Neural cell (in vitro differentiated cells): ENCODE data around the gene IMPG2. TPM values are rescaled to one million over a fixed set of nuclear protein-coding genes. Genes with fewer than 3 reads are reported as not detected.

Experiments used
- H2AFZ ChIP-seq: fragments of 200-600, 300-800 bp; sonication (generic), shearing (Covaris generic); 2 replicates; pipeline ENCODE4 v1.6.0; 2014; ENCODE audit warnings: low read depth, mild to moderate bottlenecking, antibody characterized with exemption, low read length, moderate library complexity
- H3F3A ChIP-seq: fragments of 200-600 bp; shearing (Covaris generic); 2 replicates; pipeline ENCODE4 v1.6.1; 2016; ENCODE audit warnings: mild to moderate bottlenecking, moderate library complexity, mixed read lengths, antibody characterized with exemption, low read length; ENCODE audit not compliant: insufficient read depth, poor library complexity, severe bottlenecking
- H3K27ac ChIP-seq: fragments of 200-600, 300-800 bp; sonication (generic), shearing (Covaris generic); 2 replicates; pipeline ENCODE4 v1.5.1; 2014; ENCODE audit warnings: mild to moderate bottlenecking, low read length, moderate library complexity
- H3K27me3 ChIP-seq: fragments of 300-800, 200-600 bp; sonication (generic), shearing (Covaris generic); 2 replicates; pipeline ENCODE4 v1.6.0; 2014; ENCODE audit warnings: mild to moderate bottlenecking, low read depth, low read length, moderate library complexity; ENCODE audit not compliant: insufficient read depth
- H3K36me3 ChIP-seq: fragments of 300-800, 200-600 bp; sonication (generic), shearing (Covaris generic); 2 replicates; pipeline ENCODE4 v1.5.1; 2014; ENCODE audit warnings: mild to moderate bottlenecking, antibody characterized with exemption, low read length, moderate library complexity; ENCODE audit not compliant: insufficient read depth
- H3K4me2 ChIP-seq: fragments of 300-800, 200-600 bp; sonication (generic), shearing (Covaris generic); 2 replicates; pipeline ENCODE4 v1.6.0; 2014; ENCODE audit warnings: mild to moderate bottlenecking, low read length
- H3K4me3 ChIP-seq: fragments of 300-800, 200-600 bp; sonication (generic), shearing (Covaris generic); 2 replicates; pipeline ENCODE4 v1.5.1; 2014; ENCODE audit warnings: mild to moderate bottlenecking, low read length, moderate library complexity
- H3K79me2 ChIP-seq: fragments of 200-600 bp; shearing (Covaris generic); replicated peaks from 2 replicates; pipeline ENCODE4 v1.6.0; 2014; ENCODE audit warnings: mild to moderate bottlenecking, low read length, moderate library complexity; ENCODE audit not compliant: insufficient read depth
- H3K9ac ChIP-seq: fragments of 300-800, 200-600 bp; sonication (generic), shearing (Covaris generic); 2 replicates; pipeline ENCODE4 v1.6.1; 2016; ENCODE audit warnings: mild to moderate bottlenecking, low read length, mixed read lengths
- H3K9me2 ChIP-seq: fragments of 200-600 bp; shearing (Covaris generic); 2 replicates; pipeline ENCODE4 v1.6.1; 2016; ENCODE audit warnings: mild to moderate bottlenecking, low read length, mixed read lengths; ENCODE audit not compliant: insufficient read depth
- H3K9me3 ChIP-seq: fragments of 200-600, 300-800 bp; sonication (generic), shearing (Covaris generic); 2 replicates; pipeline ENCODE4 v1.6.1; 2016; ENCODE audit warnings: mild to moderate bottlenecking, mixed run types, low read length, moderate library complexity, mixed read lengths
- H4K20me1 ChIP-seq: fragments of 200-600 bp; shearing (Covaris generic); 2 replicates; pipeline ENCODE4 v1.6.1; 2016; ENCODE audit warnings: mild to moderate bottlenecking, mixed run types; ENCODE audit not compliant: insufficient read depth
- CTCF ChIP-seq: fragments of 450-650 bp; IDR thresholded peaks from 2 replicates; pipeline ENCODE4 v1.5.1; 2014; ENCODE audit warnings: antibody characterized with exemption, mild to moderate bottlenecking, moderate library complexity; ENCODE audit not compliant: poor library complexity, severe bottlenecking
- EP300 ChIP-seq: fragments of 450-650 bp; conservative IDR thresholded peaks from 2 replicates; pipeline ENCODE4 v1.6.1; 2014; ENCODE audit warnings: antibody characterized with exemption, mild to moderate bottlenecking, moderate library complexity; ENCODE audit not compliant: poor library complexity, severe bottlenecking
- EZH2 ChIP-seq: fragments of 200-600, 300-800 bp; shearing (Covaris generic), sonication (generic); IDR thresholded peaks from 2 replicates; pipeline ENCODE4 v1.6.1; 2014; ENCODE audit warnings: antibody characterized with exemption, low read length, borderline replicate concordance, mild to moderate bottlenecking; ENCODE audit not compliant: insufficient read depth, poor library complexity, severe bottlenecking
- MXI1 ChIP-seq: fragments of 450-650 bp; conservative IDR thresholded peaks from 2 replicates; pipeline ENCODE4 v1.6.1; 2014; ENCODE audit warnings: antibody characterized with exemption, mild to moderate bottlenecking; ENCODE audit not compliant: poor library complexity, severe bottlenecking
- POLR2AphosphoS5 ChIP-seq: IDR thresholded peaks from 2 replicates; pipeline ENCODE4 v1.6.1; 2012
- RAD21 ChIP-seq: fragments of 450-650 bp; conservative IDR thresholded peaks from 2 replicates; pipeline ENCODE4 v1.6.1; 2014; ENCODE audit warnings: antibody characterized with exemption, mild to moderate bottlenecking, moderate library complexity
- REST ChIP-seq: IDR thresholded peaks from 2 replicates; pipeline ENCODE4 v1.6.1; 2012; ENCODE audit warnings: borderline replicate concordance
- SMC3 ChIP-seq: fragments of 450-650 bp; conservative IDR thresholded peaks from 2 replicates; pipeline ENCODE4 v1.6.1; 2014; ENCODE audit warnings: antibody characterized with exemption, mild to moderate bottlenecking, moderate library complexity; ENCODE audit not compliant: poor library complexity
- TAF1 ChIP-seq: IDR thresholded peaks from 2 replicates; pipeline ENCODE4 v1.6.1; 2012; ENCODE audit warnings: low read depth
- polyA minus RNA-seq: library from RNA; depleted of rRNA, polyadenylated mRNA; stranded (reverse); fragments of >200 nt; gene quantifications from 2 replicates; pipeline ENCODE4 v1.2.3, GENCODE V29; 2014
- polyA plus RNA-seq: library from polyadenylated mRNA; depleted of rRNA; stranded (reverse); fragments of >200 nt; gene quantifications from 2 replicates; pipeline ENCODE4 v1.2.3, GENCODE V29; 2014

Gene IMPG2
- 5.2 and 6.3 TPM in 2 replicates for polyA plus RNA-seq
- 8.5 and 9.0 TPM in 2 replicates for polyA minus RNA-seq

- no peaks in the 10 kb centered on the region for H3K36me3 ChIP-seq
- H3K27ac ChIP-seq = no peak within 1 kb of the TSS
- no peaks in the 10 kb centered on the region for H3K9me3 ChIP-seq
- no peaks in the 10 kb centered on the region for H3K27me3 ChIP-seq
- H3F3A ChIP-seq = no peaks in the 10 kb centered on the region
- TF ChIP-seq EP300 (no peak), SMC3 (no peak), CTCF (no peak), EZH2 (no peak), RAD21 (no peak), MXI1 (no peak), POLR2AphosphoS5 (no peak), REST (no peak), TAF1 (no peak)
- H3K4me3 ChIP-seq = no peak within 1 kb of the TSS
- no peaks in the 10 kb centered on the region for H3K79me2 ChIP-seq
- H2AFZ ChIP-seq = no peak within 1 kb of the TSS
- no peak within 1 kb of the TSS for H3K4me2 ChIP-seq
- no peaks in the 10 kb centered on the region for H3K9me2 ChIP-seq
- H3K9ac ChIP-seq = no peak within 1 kb of the TSS
- no peaks in the 10 kb centered on the region for H4K20me1 ChIP-seq
Measured at GRCh38 chr3:101320475-101320874, at the start of gene IMPG2. Gene IMPG2 (minus strand): TSS chr3:101320575. CDS start chr3:101320372, 203 bp downstream.

- no peaks in the 10 kb centered on the region for H3K79me2 ChIP-seq
- no peaks in the 10 kb centered on the region for H4K20me1 ChIP-seq
- H3K9me2 ChIP-seq = no peaks in the 10 kb centered on the region
- peaks cover 11% of the 10 kb centered on the region for H3K36me3 ChIP-seq
- no peaks in the 10 kb centered on the region for H3F3A ChIP-seq
- H3K27ac ChIP-seq = no peak overlapping the region
- no peaks in the 10 kb centered on the region for H3K9me3 ChIP-seq
- no peak overlapping the region for H3K4me2 ChIP-seq
- H2AFZ ChIP-seq = no peak overlapping the region
- H3K27me3 ChIP-seq = no peaks in the 10 kb centered on the region
- H3K9ac ChIP-seq = no peak overlapping the region
- TF ChIP-seq CTCF (no peak), MXI1 (no peak), RAD21 (no peak), EZH2 (no peak), POLR2AphosphoS5 (no peak), SMC3 (no peak), REST (no peak), TAF1 (no peak), EP300 (no peak)
- H3K4me3 ChIP-seq = no peak overlapping the region
Measured at GRCh38 chr3:101362406-101362805, 42.0 kb upstream of the IMPG2 start.
